IPS-15b (cell line): Measurements from ENCODE around the gene PRPF31.

Experiments used
- H3K27me3 ChIP-seq: one replicate; pipeline ENCODE4 v1.6.1; 2013; ENCODE audit warnings: low read length; ENCODE audit not compliant: control insufficient read depth, insufficient read depth
- H3K36me3 ChIP-seq: one replicate; pipeline ENCODE4 v1.6.1; 2013; ENCODE audit warnings: low read length; ENCODE audit not compliant: control insufficient read depth, insufficient read depth
- H3K4me1 ChIP-seq: one replicate; pipeline ENCODE4 v1.6.1; 2013; ENCODE audit warnings: mild to moderate bottlenecking, low read length; ENCODE audit not compliant: control insufficient read depth, insufficient read depth
- H3K4me3 ChIP-seq: one replicate; pipeline ENCODE4 v1.5.1; 2013; ENCODE audit warnings: low read depth, low read length
- H3K9ac ChIP-seq: one replicate; pipeline ENCODE4 v1.6.1; 2013; ENCODE audit warnings: low read depth, mild to moderate bottlenecking, low read length
- H3K9me3 ChIP-seq: one replicate; pipeline ENCODE4 v1.6.1; 2013; ENCODE audit warnings: mild to moderate bottlenecking, low read length; ENCODE audit not compliant: control insufficient read depth, insufficient read depth

Gene PRPF31

DNA sequence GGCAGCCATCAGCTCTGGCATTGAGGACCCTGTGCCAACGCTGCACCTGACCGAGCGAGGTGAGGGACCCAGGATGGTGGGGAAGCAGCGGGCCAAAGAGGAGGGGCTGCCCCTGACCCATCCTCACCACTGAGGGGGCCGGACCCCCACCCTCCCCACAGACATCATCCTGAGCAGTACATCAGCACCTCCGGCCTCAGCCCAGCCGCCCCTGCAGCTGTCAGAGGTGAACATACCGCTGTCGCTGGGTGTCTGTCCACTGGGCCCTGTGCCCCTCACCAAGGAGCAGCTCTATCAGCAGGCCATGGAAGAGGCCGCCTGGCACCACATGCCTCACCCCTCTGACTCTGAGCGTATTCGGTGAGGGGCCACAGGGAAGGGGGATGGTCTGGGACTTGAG, 36.7 kb downstream of the PRPF31 start:
- Histone ChIP-seq H3K4me1 (no peaks in the 10 kb centered on the region), H3K27me3 (no peaks in the 10 kb centered on the region), H3K9ac (no peak overlapping the region), H3K36me3 (peaks cover 85% of the 10 kb centered on the region), H3K9me3 (no peaks in the 10 kb centered on the region), H3K4me3 (no peak overlapping the region)

- Histone ChIP-seq H3K9me3 (no peaks in the 10 kb centered on the region), H3K9ac (no peak overlapping the region), H3K36me3 (peaks cover 81% of the 10 kb centered on the region), H3K4me1 (no peaks in the 10 kb centered on the region), H3K4me3 (no peak overlapping the region), H3K27me3 (no peaks in the 10 kb centered on the region)
Measured at GRCh38 chr19:54152878-54153524, 37.4 kb downstream of the PRPF31 start.

DNA sequence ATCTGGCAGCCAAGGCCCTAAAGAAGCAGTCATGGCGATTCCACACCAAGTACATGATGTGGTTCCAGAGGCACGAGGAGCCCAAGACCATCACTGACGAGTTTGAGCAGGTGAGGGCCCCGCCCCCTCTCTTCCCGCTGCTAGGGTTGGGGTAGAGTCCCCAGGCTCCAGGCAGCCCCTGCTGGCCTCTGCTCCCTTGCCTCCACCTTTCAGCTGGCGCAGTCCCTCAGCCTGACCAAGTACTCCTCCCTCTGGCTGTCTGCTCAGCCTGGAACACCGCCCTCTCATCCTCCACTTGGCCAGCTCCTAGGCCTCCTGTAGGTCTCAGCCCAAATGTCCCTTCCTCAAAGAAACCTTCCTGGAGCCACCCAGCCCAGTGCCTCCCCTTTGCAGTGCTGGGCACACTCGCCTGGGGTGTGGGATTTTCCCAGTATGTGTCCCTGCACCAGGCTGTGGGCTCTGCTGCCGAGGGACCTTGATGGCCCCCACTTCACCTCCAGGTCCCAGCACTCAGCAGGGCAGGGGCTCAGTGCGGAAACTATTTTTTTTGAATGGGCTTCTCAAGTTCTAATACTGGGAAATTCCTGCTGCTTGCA, 38.3 kb downstream of the PRPF31 start:
- Histone ChIP-seq H3K27me3 (no peaks in the 10 kb centered on the region), H3K9ac (no peak overlapping the region), H3K36me3 (peaks cover 77% of the 10 kb centered on the region), H3K4me3 (no peak overlapping the region), H3K9me3 (no peaks in the 10 kb centered on the region), H3K4me1 (peaks cover 3% of the 10 kb centered on the region)

- H3K36me3 ChIP-seq, result peaks cover 68% of the 10 kb centered on the region
- peaks cover 3% of the 10 kb centered on the region for H3K4me1 ChIP-seq
Measured at GRCh38 chr19:54154603-54155345, 39.2 kb downstream of the PRPF31 start.

DNA sequence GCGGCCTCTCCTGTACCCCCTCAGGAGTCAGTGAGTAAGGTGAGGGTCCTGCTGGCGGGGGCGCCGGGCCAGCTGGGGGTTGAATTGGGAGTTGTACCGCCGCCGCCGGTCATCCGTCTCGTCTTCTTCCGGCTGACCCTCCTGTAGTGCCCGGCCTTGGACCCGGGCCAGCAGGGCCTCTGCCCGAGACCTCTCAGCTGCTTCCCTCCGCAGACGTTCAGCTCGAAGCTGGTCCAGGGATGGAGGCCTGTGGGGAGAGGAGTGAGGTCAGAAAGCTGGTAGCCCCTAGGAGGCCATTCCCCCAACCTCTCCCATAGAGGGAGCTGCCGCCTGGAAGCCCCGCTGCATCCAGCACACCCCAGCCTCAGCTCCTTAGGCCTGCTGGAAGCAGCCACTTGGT, 40.1 kb downstream of the PRPF31 start:
- Histone ChIP-seq H3K9me3 (no peaks in the 10 kb centered on the region), H3K9ac (no peak overlapping the region), H3K27me3 (no peaks in the 10 kb centered on the region), H3K36me3 (peaks cover 61% of the 10 kb centered on the region), H3K4me3 (no peak overlapping the region), H3K4me1 (peaks cover 4% of the 10 kb centered on the region)

More at GRCh38 chr19:54154603-54155345, 39.2 kb downstream of the PRPF31 start:
- no peak overlapping the region for H3K9ac ChIP-seq
- no peak overlapping the region for H3K4me3 ChIP-seq
- H3K27me3 ChIP-seq, result no peaks in the 10 kb centered on the region
- H3K9me3 ChIP-seq, result no peaks in the 10 kb centered on the region

GRCh38 chr19:54156490-54156889, 40.9 kb downstream of the PRPF31 start:
- Histone ChIP-seq H3K9me3 (no peaks in the 10 kb centered on the region), H3K27me3 (no peaks in the 10 kb centered on the region), H3K9ac (no peak overlapping the region), H3K4me3 (no peak overlapping the region), H3K4me1 (peaks cover 7% of the 10 kb centered on the region), H3K36me3 (peaks cover 55% of the 10 kb centered on the region)

GRCh38 chr19:54156953-54157352, 41.4 kb downstream of the PRPF31 start:
- H3K4me1 ChIP-seq, result peaks cover 7% of the 10 kb centered on the region
- H3K4me3 ChIP-seq, result no peak overlapping the region
- H3K27me3 ChIP-seq, result no peaks in the 10 kb centered on the region
- H3K9ac ChIP-seq, result no peak overlapping the region
- peaks cover 50% of the 10 kb centered on the region for H3K36me3 ChIP-seq
- H3K9me3 ChIP-seq, result no peaks in the 10 kb centered on the region

DNA sequence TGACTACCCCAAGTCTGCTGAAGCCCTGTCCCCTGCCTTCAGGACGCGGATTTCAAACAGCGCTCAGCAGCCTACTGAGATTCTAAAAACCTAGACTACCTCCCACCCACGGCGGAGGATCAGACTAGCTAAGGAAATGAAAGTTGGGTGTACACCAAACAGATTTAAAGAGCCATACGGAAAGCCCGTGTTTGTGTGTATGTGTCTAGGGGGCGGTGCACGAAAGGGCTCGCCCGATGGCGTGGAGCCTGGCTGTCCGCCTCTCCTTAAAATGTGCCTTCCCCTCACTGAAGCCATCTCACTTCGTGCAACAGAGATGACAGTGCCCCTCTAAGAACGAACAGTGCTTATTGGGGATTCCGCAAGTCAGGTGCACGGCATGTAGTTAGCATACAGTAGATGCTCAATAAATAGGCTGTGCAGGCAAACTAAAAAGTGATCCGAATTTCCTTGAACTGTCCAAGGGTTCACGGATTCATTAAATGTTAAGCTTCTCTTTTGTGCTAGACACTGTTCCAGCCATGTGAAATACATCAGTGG, 43.3 kb downstream of the PRPF31 start:
- Histone ChIP-seq H3K36me3 (peaks cover 31% of the 10 kb centered on the region), H3K4me3 (peak overlapping the region; percentile 92), H3K9me3 (no peaks in the 10 kb centered on the region), H3K27me3 (peaks cover 4% of the 10 kb centered on the region), H3K4me1 (peaks cover 9% of the 10 kb centered on the region), H3K9ac (peak overlapping the region; percentile 66)

- Histone ChIP-seq H3K4me3 (peak within 1 kb of the TSS; percentile 92), H3K4me1 (peaks cover 9% of the 10 kb centered on the region), H3K36me3 (peaks cover 25% of the 10 kb centered on the region), H3K27me3 (peaks cover 4% of the 10 kb centered on the region), H3K9ac (peak within 1 kb of the TSS; percentile 81), H3K9me3 (no peaks in the 10 kb centered on the region)
Measured at GRCh38 chr19:54159352-54160181, 44.0 kb downstream of the PRPF31 start, which contains the start of gene LENG1. Gene LENG1 (minus strand): TSS chr19:54159721. CDS start chr19:54159695, 26 bp downstream.

- peaks cover 18% of the 10 kb centered on the region for H3K36me3 ChIP-seq
- H3K4me3 ChIP-seq, result peak overlapping the region; percentile 74
- H3K27me3 ChIP-seq, result peaks cover 4% of the 10 kb centered on the region
- no peaks in the 10 kb centered on the region for H3K9me3 ChIP-seq
- H3K9ac ChIP-seq, result peak overlapping the region; percentile 81
- peaks cover 9% of the 10 kb centered on the region for H3K4me1 ChIP-seq
Measured at GRCh38 chr19:54160182-54160811, 44.7 kb downstream of the PRPF31 start.

GRCh38 chr19:54160854-54161253, 45.3 kb downstream of the PRPF31 start:
- peaks cover 4% of the 10 kb centered on the region for H3K27me3 ChIP-seq
- no peaks in the 10 kb centered on the region for H3K9me3 ChIP-seq
- H3K9ac ChIP-seq, result peak overlapping the region; percentile 81
- H3K36me3 ChIP-seq, result peaks cover 14% of the 10 kb centered on the region
- H3K4me1 ChIP-seq, result peaks cover 9% of the 10 kb centered on the region
- peak overlapping the region; percentile 74 for H3K4me3 ChIP-seq
